ENCODE data around the gene CENPN.

Gene CENPN

DNA sequence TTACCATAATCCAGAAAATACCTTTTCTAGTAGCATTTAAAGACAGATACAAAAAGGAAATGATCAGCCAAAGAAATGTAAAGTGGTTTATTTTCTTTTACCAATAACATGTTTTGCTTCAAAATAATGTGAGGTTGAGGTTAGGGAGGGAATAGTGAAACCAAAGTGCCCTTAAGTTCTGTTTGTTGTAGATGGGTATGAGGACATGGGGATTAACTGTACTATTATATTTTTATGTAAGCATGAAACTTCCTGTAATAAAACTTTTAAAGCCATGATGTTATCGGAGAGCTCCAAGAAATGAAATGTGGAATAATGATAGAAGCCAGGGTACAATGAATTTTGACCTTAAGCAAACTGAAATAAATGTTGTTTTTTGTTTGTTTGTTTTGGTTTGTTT is 60.2 kb downstream of the CENPN start:
- peak overlapping the region; percentile 48 for H3K27ac ChIP-seq
- DNase-seq (ENCODE audit: low spot score), result no peak
- ChIA-PET POLR2A (ENCODE audit: low non-redundant PET) (no interaction called here), CTCF (no interaction called here)
- TF ChIP-seq, protein P1, sequence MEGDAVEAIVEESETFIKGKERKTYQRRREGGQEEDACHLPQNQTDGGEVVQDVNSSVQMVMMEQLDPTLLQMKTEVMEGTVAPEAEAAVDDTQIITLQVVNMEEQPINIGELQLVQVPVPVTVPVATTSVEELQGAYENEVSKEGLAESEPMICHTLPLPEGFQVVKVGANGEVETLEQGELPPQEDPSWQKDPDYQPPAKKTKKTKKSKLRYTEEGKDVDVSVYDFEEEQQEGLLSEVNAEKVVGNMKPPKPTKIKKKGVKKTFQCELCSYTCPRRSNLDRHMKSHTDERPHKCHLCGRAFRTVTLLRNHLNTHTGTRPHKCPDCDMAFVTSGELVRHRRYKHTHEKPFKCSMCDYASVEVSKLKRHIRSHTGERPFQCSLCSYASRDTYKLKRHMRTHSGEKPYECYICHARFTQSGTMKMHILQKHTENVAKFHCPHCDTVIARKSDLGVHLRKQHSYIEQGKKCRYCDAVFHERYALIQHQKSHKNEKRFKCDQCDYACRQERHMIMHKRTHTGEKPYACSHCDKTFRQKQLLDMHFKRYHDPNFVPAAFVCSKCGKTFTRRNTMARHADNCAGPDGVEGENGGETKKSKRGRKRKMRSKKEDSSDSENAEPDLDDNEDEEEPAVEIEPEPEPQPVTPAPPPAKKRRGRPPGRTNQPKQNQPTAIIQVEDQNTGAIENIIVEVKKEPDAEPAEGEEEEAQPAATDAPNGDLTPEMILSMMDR (conservative IDR thresholded peaks at IDR 0.05; ENCODE audit: low read depth), result no peak

DNA sequence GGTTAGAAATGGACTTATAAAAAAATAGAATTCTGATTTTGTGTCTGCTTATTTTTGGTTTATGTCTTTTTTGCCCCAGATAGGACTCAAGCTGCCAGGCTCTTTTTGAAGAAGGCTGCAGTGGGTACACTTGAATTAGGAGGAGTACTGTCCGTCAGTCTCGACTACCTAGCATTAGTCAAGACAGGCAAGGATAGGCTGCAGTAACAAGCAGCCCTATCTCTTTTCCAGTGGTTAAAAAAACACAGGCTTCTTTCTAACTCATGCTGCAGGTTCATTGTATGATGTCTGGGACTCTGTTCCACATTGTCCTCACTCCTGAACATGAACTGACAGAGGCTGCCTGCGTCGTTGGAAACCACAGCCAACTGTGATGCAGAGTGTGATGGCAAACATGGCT is 62.0 kb downstream of the CENPN start:
- TF ChIP-seq, protein P1 (conservative IDR thresholded peaks at IDR 0.05; ENCODE audit: low read depth), result no peak
- CTCF ChIA-PET, result no interaction called here
- DNase-seq (ENCODE audit: low spot score), result no peak
- POLR2A ChIA-PET (ENCODE audit: low non-redundant PET), result no interaction called here
- no peak overlapping the region for H3K27ac ChIP-seq

DNA sequence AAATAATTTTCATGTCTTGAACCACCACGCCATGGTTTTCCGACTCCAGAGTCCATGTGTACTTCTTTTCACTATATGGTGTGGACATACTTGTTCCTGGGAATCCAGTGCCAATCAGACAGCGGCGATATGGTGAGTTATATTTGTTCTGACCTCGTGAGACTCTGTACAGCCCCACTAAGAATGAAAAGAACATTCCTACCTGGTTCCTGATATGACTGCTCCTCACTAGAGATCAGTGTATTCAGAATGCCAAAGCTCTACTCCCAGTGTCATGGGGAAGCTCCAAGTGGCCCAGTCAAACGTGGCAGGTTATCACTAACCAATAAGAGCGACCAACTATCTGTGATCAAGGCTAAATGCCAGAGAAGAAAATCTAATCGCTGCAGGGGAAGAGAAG is 64.0 kb downstream of the CENPN start:
- ChIA-PET CTCF (interaction anchor here (0.6 kb wide), 2 partner anchors 46 to 67 kb away, joined by 3 to 6 read pairs; no protein-coding TSS in a partner anchor), POLR2A (ENCODE audit: low non-redundant PET) (no interaction called here)
- no peak overlapping the region for H3K27ac ChIP-seq
- TF ChIP-seq, protein P1 (conservative IDR thresholded peaks at IDR 0.05; ENCODE audit: low read depth), result no peak
- no peak for DNase-seq (ENCODE audit: low spot score)

DNA sequence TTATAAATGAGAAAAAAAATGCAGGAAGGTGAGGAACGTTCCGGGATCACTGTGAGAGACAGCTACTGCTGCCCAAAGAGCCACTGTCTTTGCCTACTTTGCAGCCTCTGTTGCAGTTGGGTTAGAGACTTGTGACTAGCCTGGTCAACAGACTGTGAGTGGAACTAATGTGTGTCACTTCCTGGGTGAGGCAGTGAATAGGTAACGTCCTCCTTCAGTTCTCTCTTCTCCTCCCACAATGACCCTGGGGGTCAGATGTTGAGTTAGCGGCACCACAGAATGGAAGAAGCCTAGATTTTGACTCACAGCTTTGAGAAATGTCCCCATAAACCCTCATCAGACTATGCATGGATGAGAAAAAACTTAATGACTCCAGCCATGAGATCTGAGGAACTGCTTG is 64.8 kb downstream of the CENPN start:
- no peak overlapping the region for H3K27ac ChIP-seq
- TF ChIP-seq, protein P1 (conservative IDR thresholded peaks at IDR 0.05; ENCODE audit: low read depth), result no peak
- CTCF ChIA-PET, result no interaction called here
- POLR2A ChIA-PET (ENCODE audit: low non-redundant PET), result no interaction called here
- DNase-seq (ENCODE audit: low spot score), result peak; percentile 49

DNA sequence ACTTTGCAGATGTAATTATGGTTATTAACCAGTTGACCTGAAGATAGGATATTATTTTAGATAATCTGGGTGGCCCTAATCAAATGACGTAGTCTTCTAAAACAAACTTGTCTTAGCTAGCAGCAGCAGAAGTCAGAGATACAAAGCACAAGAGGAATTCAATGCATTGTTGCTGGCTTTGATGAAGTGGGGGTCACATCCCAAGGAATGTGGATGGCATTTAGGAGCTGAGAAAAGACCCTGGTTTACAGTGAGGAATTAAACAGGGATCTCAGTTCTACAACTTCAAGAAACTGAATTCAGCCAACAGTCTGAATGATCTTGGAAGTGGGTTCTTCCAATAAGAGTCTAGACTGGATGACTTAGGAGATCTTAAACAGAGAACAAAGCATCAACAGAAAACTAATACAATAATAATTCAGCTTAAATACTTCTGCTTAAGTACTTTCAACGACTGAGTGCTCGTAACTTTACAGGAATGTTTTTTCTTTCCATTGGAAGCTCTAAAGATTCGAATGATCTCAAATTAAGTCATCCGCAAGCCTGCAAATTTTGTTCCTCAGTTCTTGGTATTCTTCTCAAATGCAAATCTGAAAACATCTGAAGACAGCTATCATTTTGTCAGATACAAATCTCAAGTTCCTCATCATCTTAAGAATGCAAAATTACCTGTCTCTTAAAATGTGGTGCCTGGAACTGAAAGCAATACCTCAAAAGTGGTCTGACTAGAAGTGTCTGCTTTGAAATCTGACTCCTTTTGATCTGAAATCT is 66.7 kb downstream of the CENPN start:
- TF ChIP-seq, protein P1 (conservative IDR thresholded peaks at IDR 0.05; ENCODE audit: low read depth), result no peak
- no peak overlapping the region for H3K27ac ChIP-seq
- DNase-seq (ENCODE audit: low spot score), result no peak
- ChIA-PET CTCF (no interaction called here), POLR2A (ENCODE audit: low non-redundant PET) (no interaction called here)

DNA sequence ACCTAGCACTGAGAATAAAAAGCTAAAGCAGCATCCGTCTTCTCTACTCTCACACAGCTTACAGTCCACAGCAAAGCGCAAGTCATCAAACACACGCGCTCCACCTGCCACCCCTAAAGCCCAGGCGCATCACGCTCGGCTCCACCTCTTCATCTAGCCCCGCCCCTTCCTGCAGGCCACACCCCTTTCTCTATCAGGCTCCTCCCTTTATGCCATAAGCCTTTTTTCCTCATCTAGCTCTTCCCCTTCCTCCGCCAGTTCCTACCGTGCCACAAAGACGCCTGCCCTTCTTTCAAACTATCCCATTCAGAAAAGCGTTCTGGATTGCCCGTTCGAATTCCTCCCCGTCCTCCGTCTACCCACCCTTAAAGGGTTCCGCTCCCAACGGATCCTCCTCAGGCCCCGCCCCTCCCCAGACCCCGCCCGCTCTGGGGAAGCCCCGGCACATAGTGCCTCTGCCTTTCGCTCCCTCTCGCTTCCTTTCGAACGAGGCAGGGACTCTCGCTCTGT is 69.6 kb downstream of the CENPN start:
- ChIA-PET CTCF (interaction anchor here (0.6 kb wide), 1 partner anchor 668 kb away, joined by 4 read pairs; no protein-coding TSS in a partner anchor), POLR2A (ENCODE audit: low non-redundant PET) (interaction anchor here (0.5 to 0.6 kb wide), 2 partner anchors 41 to 170 kb away, joined by 3 to 4 read pairs; partner anchors contain the start of gene ATMIN)
- TF ChIP-seq, protein P1 (conservative IDR thresholded peaks at IDR 0.05; ENCODE audit: low read depth), result no peak
- peak; percentile 90 for DNase-seq (ENCODE audit: low spot score)
- peak overlapping the region; percentile 92 for H3K27ac ChIP-seq
